ENCODE measurements around the gene AKT1. TPM values are rescaled to one million over a fixed set of nuclear protein-coding genes. Genes with fewer than 3 reads are reported as not detected.

The AKT1 gene
- total RNA-seq, 1 experiment from 2014 or later, result 118 TPM

DNA sequence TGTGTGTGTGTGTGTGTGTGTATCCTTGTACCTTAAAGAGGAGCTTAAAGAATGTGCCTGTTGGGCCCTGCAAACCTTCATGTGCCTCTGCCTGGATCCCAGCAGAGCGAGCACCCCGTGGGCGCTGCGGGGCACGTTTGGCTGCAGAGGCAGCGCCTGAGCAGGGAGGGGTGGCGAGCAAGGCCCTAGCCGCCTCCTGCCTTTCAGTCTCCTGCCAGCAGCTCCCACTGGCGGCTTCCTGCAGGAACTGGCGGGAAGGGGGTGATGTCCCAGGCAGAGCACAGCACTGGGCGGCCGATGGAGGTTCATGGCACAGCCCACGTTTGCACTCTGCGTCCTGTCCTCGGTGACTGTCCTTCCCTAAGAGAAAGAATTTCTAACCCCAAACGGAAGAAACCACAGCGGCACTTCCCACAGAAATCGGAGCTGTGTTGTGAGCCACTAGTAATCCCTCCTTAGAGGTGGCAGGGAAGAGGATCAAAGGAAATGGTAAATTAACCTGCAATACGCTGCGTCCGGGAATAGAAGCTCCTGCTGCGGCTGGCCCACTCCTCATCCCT is 25.2 kb upstream of the AKT1 start:
- peaks cover 7% of the 10 kb centered on the region for H3K9me3 Mint-ChIP-seq (ENCODE audit: low read depth, unreplicated experiment)
- H3K27me3 Mint-ChIP-seq (ENCODE audit: unreplicated experiment), result peaks cover 23% of the 10 kb centered on the region
- TF ChIP-seq, protein P1, sequence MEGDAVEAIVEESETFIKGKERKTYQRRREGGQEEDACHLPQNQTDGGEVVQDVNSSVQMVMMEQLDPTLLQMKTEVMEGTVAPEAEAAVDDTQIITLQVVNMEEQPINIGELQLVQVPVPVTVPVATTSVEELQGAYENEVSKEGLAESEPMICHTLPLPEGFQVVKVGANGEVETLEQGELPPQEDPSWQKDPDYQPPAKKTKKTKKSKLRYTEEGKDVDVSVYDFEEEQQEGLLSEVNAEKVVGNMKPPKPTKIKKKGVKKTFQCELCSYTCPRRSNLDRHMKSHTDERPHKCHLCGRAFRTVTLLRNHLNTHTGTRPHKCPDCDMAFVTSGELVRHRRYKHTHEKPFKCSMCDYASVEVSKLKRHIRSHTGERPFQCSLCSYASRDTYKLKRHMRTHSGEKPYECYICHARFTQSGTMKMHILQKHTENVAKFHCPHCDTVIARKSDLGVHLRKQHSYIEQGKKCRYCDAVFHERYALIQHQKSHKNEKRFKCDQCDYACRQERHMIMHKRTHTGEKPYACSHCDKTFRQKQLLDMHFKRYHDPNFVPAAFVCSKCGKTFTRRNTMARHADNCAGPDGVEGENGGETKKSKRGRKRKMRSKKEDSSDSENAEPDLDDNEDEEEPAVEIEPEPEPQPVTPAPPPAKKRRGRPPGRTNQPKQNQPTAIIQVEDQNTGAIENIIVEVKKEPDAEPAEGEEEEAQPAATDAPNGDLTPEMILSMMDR (IDR thresholded peaks at IDR 0.05; ENCODE audit: unreplicated experiment), result peak; percentile 43
- H3K27ac Mint-ChIP-seq (ENCODE audit: unreplicated experiment), result no peak overlapping the region
- H3K4me3 Mint-ChIP-seq (ENCODE audit: low read depth, unreplicated experiment), result no peak overlapping the region
- H3K36me3 Mint-ChIP-seq (ENCODE audit: insufficient read depth, unreplicated experiment), result peaks cover 27% of the 10 kb centered on the region
- BruUV-seq (replicated peaks), result no TSS peak
- DNase-seq, result peak; percentile 81
- peaks cover 9% of the 10 kb centered on the region for H3K4me1 Mint-ChIP-seq (ENCODE audit: low read depth, unreplicated experiment)
- CTCF ChIA-PET, result interaction anchor here (0.7 to 1.0 kb wide), 3 partner anchors 50 to 84 kb away, joined by 3 to 9 read pairs (median 6); no protein-coding TSS in a partner anchor
- intact Hi-C loops (cut with micrococcal nuclease; ENCODE audit: unreplicated experiment), result no loop called here

- CTCF ChIA-PET, result no interaction called here
- no TSS peak for BruUV-seq (replicated peaks)
- Mint-ChIP-seq H3K36me3 (ENCODE audit: insufficient read depth, unreplicated experiment) (peaks cover 28% of the 10 kb centered on the region), H3K27me3 (ENCODE audit: unreplicated experiment) (peaks cover 9% of the 10 kb centered on the region), H3K4me1 (ENCODE audit: low read depth, unreplicated experiment) (peaks cover 4% of the 10 kb centered on the region), H3K27ac (ENCODE audit: unreplicated experiment) (no peak overlapping the region), H3K9me3 (ENCODE audit: low read depth, unreplicated experiment) (peaks cover 2% of the 10 kb centered on the region), H3K4me3 (ENCODE audit: low read depth, unreplicated experiment) (no peak overlapping the region)
- intact Hi-C loops (cut with micrococcal nuclease; ENCODE audit: unreplicated experiment), result no loop called here
- TF ChIP-seq, protein P1 (IDR thresholded peaks at IDR 0.05; ENCODE audit: unreplicated experiment), result no peak
- no peak for DNase-seq
These were observed 23.8 kb upstream of the AKT1 start for GRCh38 chr14:104819361-104819781.

DNA sequence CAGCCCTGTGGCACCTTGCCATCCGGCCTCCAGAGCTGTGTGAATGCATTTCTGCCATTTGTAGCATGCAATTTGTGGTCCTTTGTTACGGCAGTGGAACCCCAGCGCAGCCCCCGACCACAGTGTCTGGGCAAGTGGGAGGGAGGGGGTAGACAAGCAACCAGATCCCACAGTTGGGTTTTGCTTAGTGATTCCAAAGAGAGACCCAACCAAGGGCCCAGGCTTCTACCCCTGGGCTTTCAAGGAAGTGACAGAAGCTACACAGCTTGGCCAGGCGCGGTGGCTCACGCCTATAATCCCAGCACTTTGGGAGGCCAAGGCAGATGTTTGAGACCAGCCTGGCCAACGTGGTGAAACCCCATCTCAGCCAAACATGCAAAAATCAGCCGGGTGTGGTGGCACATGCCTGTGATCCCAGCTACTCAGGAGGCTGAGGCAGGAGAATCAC is 23.2 kb upstream of the AKT1 start:
- Mint-ChIP-seq H3K36me3 (ENCODE audit: insufficient read depth, unreplicated experiment) (peaks cover 25% of the 10 kb centered on the region), H3K9me3 (ENCODE audit: low read depth, unreplicated experiment) (no peaks in the 10 kb centered on the region), H3K27ac (ENCODE audit: unreplicated experiment) (no peak overlapping the region), H3K4me1 (ENCODE audit: low read depth, unreplicated experiment) (peaks cover 9% of the 10 kb centered on the region), H3K4me3 (ENCODE audit: low read depth, unreplicated experiment) (no peak overlapping the region), H3K27me3 (ENCODE audit: unreplicated experiment) (peaks cover 3% of the 10 kb centered on the region)
- intact Hi-C loops (cut with micrococcal nuclease; ENCODE audit: unreplicated experiment), result no loop called here
- no peak for DNase-seq
- CTCF ChIA-PET, result no interaction called here
- TF ChIP-seq, protein P1 (IDR thresholded peaks at IDR 0.05; ENCODE audit: unreplicated experiment), result no peak
- no TSS peak for BruUV-seq (replicated peaks)

DNA sequence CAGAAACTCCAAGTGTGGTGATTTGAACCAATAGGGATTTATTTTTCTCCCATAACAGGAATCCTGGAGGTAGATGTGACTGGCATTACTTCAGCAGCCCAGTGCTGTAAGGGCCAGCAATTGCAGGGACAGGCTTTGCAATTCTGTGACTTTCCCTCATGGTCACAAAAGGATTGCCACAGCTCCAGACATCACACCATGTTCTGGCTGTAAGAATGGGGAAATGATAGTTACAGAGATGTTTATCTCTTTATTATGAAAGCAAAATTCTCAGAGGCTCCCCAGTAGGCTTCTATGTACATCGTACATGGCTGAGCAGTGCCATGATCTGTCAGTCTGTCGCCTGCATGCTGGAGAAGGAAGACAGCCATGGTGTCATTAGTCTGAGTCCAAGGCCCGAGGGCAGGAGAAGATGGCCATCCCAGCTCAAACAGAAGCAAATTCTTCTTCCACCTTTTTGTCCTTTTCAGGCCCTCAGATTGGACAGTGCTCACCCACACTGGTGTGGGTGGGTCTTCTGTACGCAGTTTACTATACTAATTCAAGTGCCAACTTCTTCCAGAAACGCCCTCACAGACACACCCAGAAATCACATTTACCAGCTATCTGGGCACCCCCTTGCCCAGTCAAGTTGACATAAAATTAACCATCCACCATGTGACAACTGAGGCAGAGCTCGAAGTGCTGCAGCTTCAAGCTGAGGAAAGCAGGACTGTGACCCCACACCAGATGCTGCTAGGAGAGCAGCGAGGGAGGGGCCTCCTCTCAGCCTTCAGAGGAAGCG is 22.6 kb upstream of the AKT1 start:
- TF ChIP-seq, protein P1 (IDR thresholded peaks at IDR 0.05; ENCODE audit: unreplicated experiment), result no peak
- CTCF ChIA-PET, result interaction anchor here (1.2 kb wide), 1 partner anchor 50 kb away, joined by 4 read pairs; no protein-coding TSS in a partner anchor
- no peak overlapping the region for H3K4me3 Mint-ChIP-seq (ENCODE audit: low read depth, unreplicated experiment)
- no TSS peak for BruUV-seq (replicated peaks)
- intact Hi-C loops (cut with micrococcal nuclease; ENCODE audit: unreplicated experiment), result no loop called here
- no peak for DNase-seq
- H3K27ac Mint-ChIP-seq (ENCODE audit: unreplicated experiment), result no peak overlapping the region
- no peaks in the 10 kb centered on the region for H3K9me3 Mint-ChIP-seq (ENCODE audit: low read depth, unreplicated experiment)
- no peaks in the 10 kb centered on the region for H3K27me3 Mint-ChIP-seq (ENCODE audit: unreplicated experiment)
- H3K4me1 Mint-ChIP-seq (ENCODE audit: low read depth, unreplicated experiment), result peaks cover 11% of the 10 kb centered on the region
- peaks cover 25% of the 10 kb centered on the region for H3K36me3 Mint-ChIP-seq (ENCODE audit: insufficient read depth, unreplicated experiment)
